Transverse colon (tissue), 4 donors: ENCODE results near the gene UGT8. TPM values are rescaled to one million over a fixed set of nuclear protein-coding genes. Genes with fewer than 3 reads are reported as not detected.

Source experiments
- DNase-seq: peaks from one replicate; pipeline ENCODE4 v3.0.0-alpha.2; 2019
- H3K27ac ChIP-seq, 4 donors: fragments of 200-600 bp; sonication (generic); 2 replicates each; pipeline ENCODE4 v1.5.1; 2016 to 2018; ENCODE audit warnings: inconsistent platforms in 4 of 4
- H3K27me3 ChIP-seq: fragments of 200-600 bp; sonication (generic); 2 replicates; pipeline ENCODE4 v1.5.1; 2017; ENCODE audit warnings: inconsistent platforms
- H3K36me3 ChIP-seq, 4 donors: fragments of 200-600 bp; sonication (generic); 2 replicates each; pipeline ENCODE4 v1.5.1; 2017 to 2019; ENCODE audit warnings: inconsistent platforms in 4 of 4
- H3K4me1 ChIP-seq, 4 donors: fragments of 200-600 bp; sonication (generic); 2 replicates each; pipeline ENCODE4 v1.5.1; 2017 to 2020; ENCODE audit warnings: inconsistent platforms in 4 of 4
- H3K4me3 ChIP-seq, 4 donors: fragments of 200-600 bp; sonication (generic); 1 replicate in 1 of 4; 2 replicates in 3 of 4; pipeline versions ENCODE4 v1.5.1 to v1.6.1; 2017 to 2019; ENCODE audit warnings: inconsistent platforms in 4 of 4
- H3K9me3 ChIP-seq, 2 donors: fragments of 200-600 bp; sonication (generic); 2 replicates each; pipeline ENCODE4 v1.5.1; 2017 to 2019; ENCODE audit warnings: inconsistent platforms in 2 of 2
- EP300 ChIP-seq: sonication (generic); formaldehyde crosslinking; IDR thresholded peaks from one replicate; pipeline ENCODE4 v1.6.1; 2017; ENCODE audit warnings: antibody characterized with exemption, low read depth
- POLR2A ChIP-seq: fragments of 450-650 bp; IDR thresholded peaks from one replicate; pipeline ENCODE4 v1.6.1; 2016; ENCODE audit warnings: antibody characterized with exemption, mild to moderate bottlenecking, moderate library complexity
- POLR2AphosphoS5 ChIP-seq, 3 donors: sonication (generic); formaldehyde crosslinking; IDR thresholded peaks; one replicate each; pipeline ENCODE4 v1.6.1; 2016; ENCODE audit warnings: antibody characterized with exemption in 3 of 3
- WGBS, 2 donors: methylation state at CpG; one replicate each; pipeline ENCODE4 v1.1.5; 2018; ENCODE audit warnings: low coverage in 1 of 2; 5-methylcytosine and 5-hydroxymethylcytosine counted together
- in situ Hi-C, 4 donors: fragments of 200-750 bp; cut with MboI; loops; one replicate each; pipeline versions ENCODE4 v1.15.0 to v1.15.1; 2017; ENCODE audit warnings: low sequenced_read_pairs in 3 of 4, low pct_ligation_motif_present in 1 of 4, low pct_unique_long_range_greater_than_20kb in 1 of 4
- intact Hi-C: fragments of 100-400 bp; cut with DNase I; formaldehyde crosslinking; loops from one replicate; pipeline ENCODE4 v1.15.1; 2023; ENCODE audit warnings: low total_unique reads
- total RNA-seq, 4 donors: library from RNA; depleted of rRNA; stranded (reverse); fragments of >200 nt; gene quantifications; one replicate each; pipeline ENCODE4 v1.1.0, GENCODE V29; 2016
- TF ChIP-seq, protein P1 (sequence below), 5 experiments: fragments of 200-600 bp in 3 of 5; fragments of 450-650 bp in 2 of 5; sonication (generic) in 3 of 5; IDR thresholded peaks; 1 replicate in 2 of 5; 2 replicates in 3 of 5; pipeline ENCODE4 v1.5.1; 2016 to 2017; ENCODE audit warnings: antibody characterized with exemption in 5 of 5, inconsistent platforms in 3 of 5, mild to moderate bottlenecking in 2 of 5, moderate library complexity in 1 of 5

The UGT8 gene
- total RNA-seq, 4 donors from 2014 or later: 41.0 to 63.6 (median 55.7) TPM

DNA sequence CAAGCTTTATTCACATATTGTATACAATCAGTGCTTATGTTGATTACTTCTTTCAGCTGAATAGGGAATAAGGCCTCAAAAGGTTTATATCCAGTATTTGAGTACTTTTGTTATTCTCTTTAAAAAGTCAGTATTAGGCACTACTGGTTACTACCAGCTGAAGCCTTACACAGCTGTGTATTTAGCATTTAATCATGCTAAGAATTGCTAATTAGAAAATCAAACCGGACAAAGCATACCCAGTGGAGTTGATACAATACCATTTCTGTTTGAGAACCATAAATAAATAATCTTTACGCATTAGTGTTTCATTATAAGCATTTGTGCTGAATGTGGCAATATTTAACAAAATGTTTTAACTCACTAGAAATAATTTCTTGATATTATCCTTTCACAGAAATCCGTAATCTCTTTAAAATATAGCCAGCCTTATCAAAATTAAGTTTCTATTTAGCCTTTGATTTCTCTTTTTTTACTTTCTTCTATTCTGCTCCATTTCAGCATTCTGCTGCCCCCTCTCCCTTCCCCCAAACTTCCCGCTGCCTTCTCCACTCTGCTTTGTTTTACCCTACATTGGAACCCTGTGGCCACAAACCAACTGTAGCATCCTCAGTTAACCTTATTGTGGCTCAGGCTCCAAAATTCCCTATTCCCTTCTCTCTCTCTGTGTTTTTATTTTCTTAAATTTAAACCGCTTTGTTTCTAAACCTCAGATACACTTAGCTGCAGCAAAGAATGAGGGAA, 37.8 kb downstream of the UGT8 start:
- in situ Hi-C loops: no loop called here
- Histone ChIP-seq H3K27ac (no peak overlapping the region), H3K4me3 (no peak overlapping the region), H3K4me1 (no peaks in the 10 kb centered on the region), H3K27me3 (no peaks in the 10 kb centered on the region), H3K9me3 (no peaks in the 10 kb centered on the region), H3K36me3 (no peaks in the 10 kb centered on the region)
- TF ChIP-seq, protein P1, sequence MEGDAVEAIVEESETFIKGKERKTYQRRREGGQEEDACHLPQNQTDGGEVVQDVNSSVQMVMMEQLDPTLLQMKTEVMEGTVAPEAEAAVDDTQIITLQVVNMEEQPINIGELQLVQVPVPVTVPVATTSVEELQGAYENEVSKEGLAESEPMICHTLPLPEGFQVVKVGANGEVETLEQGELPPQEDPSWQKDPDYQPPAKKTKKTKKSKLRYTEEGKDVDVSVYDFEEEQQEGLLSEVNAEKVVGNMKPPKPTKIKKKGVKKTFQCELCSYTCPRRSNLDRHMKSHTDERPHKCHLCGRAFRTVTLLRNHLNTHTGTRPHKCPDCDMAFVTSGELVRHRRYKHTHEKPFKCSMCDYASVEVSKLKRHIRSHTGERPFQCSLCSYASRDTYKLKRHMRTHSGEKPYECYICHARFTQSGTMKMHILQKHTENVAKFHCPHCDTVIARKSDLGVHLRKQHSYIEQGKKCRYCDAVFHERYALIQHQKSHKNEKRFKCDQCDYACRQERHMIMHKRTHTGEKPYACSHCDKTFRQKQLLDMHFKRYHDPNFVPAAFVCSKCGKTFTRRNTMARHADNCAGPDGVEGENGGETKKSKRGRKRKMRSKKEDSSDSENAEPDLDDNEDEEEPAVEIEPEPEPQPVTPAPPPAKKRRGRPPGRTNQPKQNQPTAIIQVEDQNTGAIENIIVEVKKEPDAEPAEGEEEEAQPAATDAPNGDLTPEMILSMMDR (IDR thresholded peaks at IDR 0.05): no peak
- no peak for TF ChIP-seq EP300
- no peak for TF ChIP-seq POLR2AphosphoS5 (IDR thresholded peaks at IDR 0.05)
- TF ChIP-seq POLR2A: no peak
- no peak for DNase-seq
- intact Hi-C loops: loop anchor here (10.0 kb wide), 1 partner anchor 72 kb away; no protein-coding TSS in a partner anchor
- 91 to 96% methylated on average over 5 of the region's 5 CpGs for WGBS, 2 donors

DNA sequence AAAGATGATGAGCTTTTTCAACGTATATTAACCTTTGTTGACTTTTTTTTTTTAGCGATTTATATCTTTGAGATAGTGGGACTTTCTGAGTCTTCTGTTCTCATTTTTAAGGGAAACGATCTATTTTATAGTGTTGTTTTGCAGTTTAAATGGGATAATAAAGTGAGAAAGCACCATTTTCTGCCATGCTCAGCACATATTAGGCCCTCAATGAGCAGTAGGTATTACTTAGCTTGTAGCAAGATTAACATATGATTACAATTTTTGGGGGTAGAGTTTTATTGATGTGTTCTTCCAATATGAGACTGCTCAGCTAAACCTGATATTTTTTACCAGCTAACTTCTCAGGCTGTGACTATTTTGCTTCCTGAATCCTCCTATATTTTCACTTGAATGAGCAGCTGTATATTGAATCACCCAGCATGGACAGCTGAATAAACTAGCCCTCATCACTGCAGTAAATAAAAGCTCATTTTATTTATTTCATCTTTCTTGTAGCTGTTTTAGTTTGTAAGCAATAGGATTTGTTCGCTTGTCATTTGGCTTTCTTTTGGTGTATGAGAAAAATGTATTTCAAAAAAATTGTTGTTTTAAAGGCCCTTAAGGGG, 43.7 kb downstream of the UGT8 start:
- 62 to 70% methylated on average over 4 of the region's 4 CpGs for WGBS, 2 donors
- in situ Hi-C loops: no loop called here
- Histone ChIP-seq H3K36me3 (no peaks in the 10 kb centered on the region), H3K27ac (no peak overlapping the region), H3K4me1 (no peaks in the 10 kb centered on the region), H3K27me3 (no peaks in the 10 kb centered on the region), H3K4me3 (no peak overlapping the region), H3K9me3 (no peaks in the 10 kb centered on the region)
- intact Hi-C loops: no loop called here
- no peak for DNase-seq
- TF ChIP-seq POLR2AphosphoS5 (IDR thresholded peaks at IDR 0.05): no peak
- TF ChIP-seq POLR2A: no peak
- TF ChIP-seq EP300: no peak
- TF ChIP-seq, protein P1 (IDR thresholded peaks at IDR 0.05): no peak

DNA sequence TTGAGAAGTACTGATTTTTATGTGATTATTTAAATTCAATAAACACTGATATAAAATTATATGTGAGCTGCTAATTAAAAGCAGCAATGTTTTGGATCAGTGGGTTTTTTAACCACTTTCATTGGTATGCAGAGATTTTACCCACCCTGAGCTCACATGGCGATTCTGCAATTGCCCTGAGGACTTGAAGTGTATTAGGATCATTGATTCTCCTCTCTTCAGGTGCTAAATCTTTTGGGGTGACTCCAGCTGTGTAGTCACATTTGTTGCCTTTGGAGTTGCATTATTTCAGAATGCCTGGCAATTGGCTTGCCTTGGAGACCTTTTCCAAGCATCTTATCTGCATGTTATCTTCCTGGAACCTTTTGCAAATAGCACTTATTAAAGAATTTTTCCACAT, 51.3 kb downstream of the UGT8 start:
- Histone ChIP-seq H3K36me3 (no peaks in the 10 kb centered on the region), H3K4me1 (no peaks in the 10 kb centered on the region), H3K4me3 (no peak overlapping the region), H3K27ac (no peak overlapping the region), H3K27me3 (no peaks in the 10 kb centered on the region), H3K9me3 (no peaks in the 10 kb centered on the region)
- TF ChIP-seq, protein P1 (IDR thresholded peaks at IDR 0.05): no peak
- TF ChIP-seq EP300 (no peak), POLR2A (no peak), POLR2AphosphoS5 (IDR thresholded peaks at IDR 0.05) (no peak)
- intact Hi-C loops (no loop called here), in situ Hi-C loops (loop anchor here in 3 of 4 donors (10.0 to 25.0 kb wide), 3 partner anchors 255 to 1263 kb away; no protein-coding TSS in a partner anchor)
- DNase-seq: no peak
- 89% methylated on average over 1 of the region's 1 CpG; no CpG with 5 or more reads in 1 of the 2 donors for WGBS, 2 donors

DNA sequence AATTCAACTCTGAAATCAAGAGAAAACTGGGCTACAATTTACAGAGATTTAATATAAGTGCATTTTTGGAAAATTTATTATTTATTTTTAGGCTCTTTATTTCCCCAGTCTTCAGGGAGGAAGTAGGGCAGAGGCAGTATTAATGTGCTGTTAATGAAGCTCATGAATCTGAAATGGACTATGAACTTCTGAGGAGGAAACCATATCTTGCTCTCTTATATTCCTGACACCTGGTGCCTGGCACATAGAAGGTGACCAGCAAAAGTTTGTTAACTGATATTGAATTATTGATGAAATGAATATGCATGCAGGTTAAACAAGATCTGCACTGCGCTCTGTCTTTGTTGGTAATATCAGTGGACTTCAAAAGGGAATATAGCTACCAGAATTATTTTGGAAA, 55.1 kb downstream of the UGT8 start:
- Histone ChIP-seq H3K4me3 (no peak overlapping the region), H3K4me1 (no peaks in the 10 kb centered on the region), H3K36me3 (no peaks in the 10 kb centered on the region), H3K9me3 (no peaks in the 10 kb centered on the region), H3K27ac (no peak overlapping the region), H3K27me3 (no peaks in the 10 kb centered on the region)
- DNase-seq: no peak
- in situ Hi-C loops (loop anchor here in 3 of 4 donors (10.0 to 25.0 kb wide), 3 partner anchors 259 to 1266 kb away; no protein-coding TSS in a partner anchor), intact Hi-C loops (no loop called here)
- 87 to 94% methylated on average over 1 of the region's 1 CpG for WGBS, 2 donors
- TF ChIP-seq, protein P1 (IDR thresholded peaks at IDR 0.05): no peak
- TF ChIP-seq POLR2AphosphoS5 (IDR thresholded peaks at IDR 0.05): no peak
- no peak for TF ChIP-seq POLR2A
- TF ChIP-seq EP300: no peak
